ENCODE measurements around the gene MOAP1.
"Not testable (repeated sequence)": the region's sequence is repeated elsewhere in the genome, so short reads cannot be mapped to it uniquely, and the experiment has no call there.

MOAP1 gene

GRCh38 chr14:93185349-93185720 is 638 bp upstream of the MOAP1 start:
- DNase-seq (ENCODE audit: low read depth) = no peak

- DNase-seq (ENCODE audit: low read depth) = no peak
These were observed 940 bp downstream of the MOAP1 start for GRCh38 chr14:93183596-93184317.

GRCh38 chr14:93175492-93175891 is 9.2 kb downstream of the MOAP1 start:
- no peak for DNase-seq (ENCODE audit: low read depth)

- DNase-seq (ENCODE audit: low read depth) = not testable (repeated sequence)
These were observed 10.0 kb downstream of the MOAP1 start for GRCh38 chr14:93174731-93175130.

- no peak for DNase-seq (ENCODE audit: low read depth)
These were observed 10.7 kb downstream of the MOAP1 start for GRCh38 chr14:93173943-93174395.

- DNase-seq (ENCODE audit: low read depth) = no peak
These were observed 13.3 kb downstream of the MOAP1 start for GRCh38 chr14:93171376-93171775.

GRCh38 chr14:93170141-93170540 is 14.6 kb downstream of the MOAP1 start:
- not testable (repeated sequence) for DNase-seq (ENCODE audit: low read depth)

GRCh38 chr14:93169619-93170018 is 15.1 kb downstream of the MOAP1 start:
- DNase-seq (ENCODE audit: low read depth) = not testable (repeated sequence)

GRCh38 chr14:93168610-93169009 is 16.1 kb downstream of the MOAP1 start:
- DNase-seq (ENCODE audit: low read depth) = not testable (repeated sequence)

GRCh38 chr14:93165271-93166265 is 19.1 kb downstream of the MOAP1 start:
- not testable (repeated sequence) for DNase-seq (ENCODE audit: low read depth)

GRCh38 chr14:93163564-93163963 is 21.1 kb downstream of the MOAP1 start:
- no peak for DNase-seq (ENCODE audit: low read depth)

- DNase-seq (ENCODE audit: low read depth) = no peak
These were observed 23.2 kb downstream of the MOAP1 start for GRCh38 chr14:93161411-93161940.

GRCh38 chr14:93160353-93160801 is 24.3 kb downstream of the MOAP1 start:
- no peak for DNase-seq (ENCODE audit: low read depth)

GRCh38 chr14:93159625-93160352 is 24.9 kb downstream of the MOAP1 start:
- not testable (repeated sequence) for DNase-seq (ENCODE audit: low read depth)

- DNase-seq (ENCODE audit: low read depth) = not testable (repeated sequence)
These were observed 26.3 kb downstream of the MOAP1 start for GRCh38 chr14:93158349-93158748.

GRCh38 chr14:93156693-93157369 is 27.9 kb downstream of the MOAP1 start:
- DNase-seq (ENCODE audit: low read depth) = no peak

- no peak for DNase-seq (ENCODE audit: low read depth)
These were observed 29.0 kb downstream of the MOAP1 start for GRCh38 chr14:93155667-93156066.

GRCh38 chr14:93153121-93153520 is 31.6 kb downstream of the MOAP1 start:
- DNase-seq (ENCODE audit: low read depth) = no peak

GRCh38 chr14:93150227-93151208 is 34.2 kb downstream of the MOAP1 start:
- DNase-seq (ENCODE audit: low read depth) = no peak

GRCh38 chr14:93148979-93149378 is 35.7 kb downstream of the MOAP1 start:
- no peak for DNase-seq (ENCODE audit: low read depth)

All from GM04503 (cell line).